GM12878 (cell line): Measurements from ENCODE around the gene LRRN2. TPM values are rescaled to one million over a fixed set of nuclear protein-coding genes. Genes with fewer than 3 reads are reported as not detected.

Experiments used
- ATAC-seq: fragments of 200-7000 bp; cut with Tn5 transposase; 3 replicates; pipeline ENCODE4 v1.9.1; 2020; ENCODE audit warnings: mild to moderate bottlenecking, moderate library complexity
- BruUV-seq: library from RNA; stranded (reverse); fragments of 400-500 nt; replicated peaks from 2 replicates; lab custom pipeline; 2021; lab: Mats Ljungman, UMichigan
- CTCF ChIA-PET: fragments of 300-600 bp; sonication (Branson Sonifier 250); formaldehyde crosslinking; extraction: SDS; loops from one replicate; lab custom pipeline; 2021; ENCODE audit warnings: inconsistent platforms; lab: Yijun Ruan, JAX
- POLR2A ChIA-PET: fragments of 350-600 bp; formaldehyde crosslinking; extraction: SDS; loops from one replicate; lab custom pipeline; 2021; ENCODE audit warnings: inconsistent platforms; lab: Charles Lee
- RAD21 ChIA-PET: fragments of 300-600 bp; sonication (Branson Sonifier 250); formaldehyde crosslinking; loops from one replicate; lab custom pipeline; 2023; ENCODE audit warnings: antibody characterized with exemption; ENCODE audit not compliant: unreplicated experiment; lab: Charles Lee
- SMC1A ChIA-PET: fragments of 300-600 bp; sonication (Branson Sonifier 250); formaldehyde crosslinking; loops from one replicate; lab custom pipeline; 2023; ENCODE audit not compliant: unreplicated experiment, uncharacterized antibody; lab: Charles Lee
- DNase-seq: peaks from one replicate; pipeline ENCODE4 v3.0.0-alpha.2; 2011; ENCODE audit warnings: low read depth, low spot score
- FAIRE-seq: peaks from 3 replicates; lab custom pipeline; 2011; peaks lifted over from hg19 to GRCh38; lab: Jason Lieb, UNC
- H2AFZ ChIP-seq: 2 replicates; pipeline ENCODE4 v1.6.0; 2011; ENCODE audit warnings: low read depth, low read length, control low read depth; ENCODE audit not compliant: control insufficient read depth
- H3K27ac ChIP-seq: 2 replicates; pipeline ENCODE4 v1.5.1; 2011; ENCODE audit warnings: control low read depth; ENCODE audit not compliant: control insufficient read depth, insufficient read depth
- H3K27me3 ChIP-seq, 2 experiments: replicated peaks in 1 of 2; 2 replicates each; pipeline versions ENCODE4 v1.6.0 to v1.6.1; 2011; ENCODE audit warnings: low read length in 1 of 2; ENCODE audit not compliant: control insufficient read depth in 2 of 2, insufficient read depth in 2 of 2
- H3K36me3 ChIP-seq, 2 experiments: 2 replicates each; pipeline ENCODE4 v1.5.1; 2011; ENCODE audit warnings: low read length in 1 of 2; ENCODE audit not compliant: control insufficient read depth in 2 of 2, insufficient read depth in 2 of 2
- H3K4me1 ChIP-seq: 2 replicates; pipeline ENCODE4 v1.6.1; 2011; ENCODE audit warnings: mild to moderate bottlenecking, low read length, moderate library complexity, mixed read lengths; ENCODE audit not compliant: control insufficient read depth, insufficient read depth
- H3K4me2 ChIP-seq: 2 replicates; pipeline ENCODE4 v1.6.0; 2011; ENCODE audit warnings: control low read depth; ENCODE audit not compliant: control insufficient read depth, insufficient read depth
- H3K4me3 ChIP-seq: fragments of 200-600 bp; sonication (generic); 2 replicates; pipeline ENCODE4 v1.5.1; 2016
- H3K79me2 ChIP-seq: 2 replicates; pipeline ENCODE4 v1.6.0; 2011; ENCODE audit warnings: low read length; ENCODE audit not compliant: control insufficient read depth, insufficient read depth
- H3K9ac ChIP-seq: 2 replicates; pipeline ENCODE4 v1.8.0; 2011; ENCODE audit warnings: low read length, control low read depth, mixed read lengths; ENCODE audit not compliant: control insufficient read depth, insufficient read depth
- H3K9me3 ChIP-seq: replicated peaks from 3 replicates; pipeline ENCODE4 v1.5.1; 2011; ENCODE audit warnings: mild to moderate bottlenecking, low read length; ENCODE audit not compliant: control insufficient read depth, insufficient read depth
- H4K20me1 ChIP-seq: 2 replicates; pipeline ENCODE4 v1.6.0; 2011; ENCODE audit not compliant: control insufficient read depth, insufficient read depth
- MTA3 ChIP-seq: IDR thresholded peaks from 2 replicates; pipeline ENCODE4 v1.6.1; 2012; ENCODE audit warnings: low read length, inconsistent platforms, borderline replicate concordance
- PRDM15 ChIP-seq: fragments of 450-650 bp; formaldehyde crosslinking; IDR thresholded peaks from 2 replicates; pipeline ENCODE4 v1.4.0; 2020; ENCODE audit warnings: mild to moderate bottlenecking, moderate library complexity
- WGBS: methylation state at CpG from one replicate; pipeline ENCODE4 v1.1.6; 2016; ENCODE audit warnings: low lambda C conversion rate; ENCODE audit not compliant: insufficient replicate concordance, insufficient coverage; ENCODE audit errors: missing lambda C conversion rate; 5-methylcytosine and 5-hydroxymethylcytosine counted together
- in situ Hi-C: fragments of 300-500 bp; cut with MboI; formaldehyde crosslinking; loops from 9 replicates; pipeline ENCODE4 v1.14.3; 2018; ENCODE audit warnings: mixed read lengths
- intact Hi-C: fragments of 100-400 bp; cut with micrococcal nuclease; formaldehyde crosslinking; loops from one replicate; pipeline ENCODE4 v1.14.2; 2022; ENCODE audit not compliant: unreplicated experiment
- polyA plus RNA-seq, 11 experiments: library from polyadenylated mRNA; depleted of rRNA in 4 of 11; unstranded in 6 of 11; stranded (reverse) in 5 of 11; fragments of >200 nt; fragmentation: Nextera tagmentation in 4 of 11; fragmentation: Illumina TruSeq in 1 of 11; extraction: Ambion mirVana in 4 of 11; extraction: Trizol in 1 of 11; gene quantifications; 1 replicate in 1 of 11; 2 replicates in 10 of 11; pipeline versions ENCODE4 v1.2.1 to v1.2.3, GENCODE V29; 2011 to 2016; ENCODE audit warnings: inconsistent platforms in 2 of 11, missing spikeins in 2 of 11, low read depth in 1 of 11
- total RNA-seq, 4 experiments: library from RNA; depleted of rRNA in 3 of 4; stranded (reverse); fragments of >200 nt in 3 of 4; fragmentation: Illumina TruSeq in 1 of 4; extraction: Trizol in 1 of 4; gene quantifications; 2 replicates each; pipeline versions ENCODE4 v1.2.1 to v1.2.3, GENCODE V29; 2013 to 2021

Gene LRRN2
- total and polyA plus RNA-seq, 10 of the 15 experiments (the other 5 are each of a cell fraction or from before 2014, with no cell fraction given) = not detected

GRCh38 chr1:204664384-204664651 lies 21.2 kb downstream of the LRRN2 start:
- Histone ChIP-seq H3K9ac (no peak overlapping the region), H3K36me3 (no peaks in the 10 kb centered on the region), H4K20me1 (no peaks in the 10 kb centered on the region; the same call in 1 of the 2 replicates), H2AFZ (no peak overlapping the region), H3K79me2 (no peaks in the 10 kb centered on the region), H3K9me3 (no peaks in the 10 kb centered on the region), H3K4me2 (no peak overlapping the region), H3K4me1 (no peaks in the 10 kb centered on the region), H3K4me3 (no peak overlapping the region), H3K27ac (no peak overlapping the region), H3K27me3 (peaks cover 3 to 5% of the 10 kb centered on the region in 2 experiments; a peak in 2 of 4 replicates)
- POLR2A ChIA-PET = no interaction called here
- RAD21 ChIA-PET = interaction anchor here (1.2 kb wide), 1 partner anchor 100 kb away, joined by 3 read pairs; no protein-coding TSS in a partner anchor
- TF ChIP-seq PRDM15 = no peak
- TF ChIP-seq MTA3 = no peak
- FAIRE-seq (no peak), DNase-seq (no peak), ATAC-seq (no peak)
- SMC1A ChIA-PET = no interaction called here
- in situ Hi-C loops (no loop called here), intact Hi-C loops (no loop called here)
- no TSS peak for BruUV-seq
- CTCF ChIA-PET = no interaction called here
- 23% methylated on average over 6 of the region's 6 CpGs for WGBS
